ENCODE data around the gene UXT.
"Not testable (repeated sequence)": the region's sequence is repeated elsewhere in the genome, so short reads cannot be mapped to it uniquely, and the experiment has no call there.

The UXT gene

DNA sequence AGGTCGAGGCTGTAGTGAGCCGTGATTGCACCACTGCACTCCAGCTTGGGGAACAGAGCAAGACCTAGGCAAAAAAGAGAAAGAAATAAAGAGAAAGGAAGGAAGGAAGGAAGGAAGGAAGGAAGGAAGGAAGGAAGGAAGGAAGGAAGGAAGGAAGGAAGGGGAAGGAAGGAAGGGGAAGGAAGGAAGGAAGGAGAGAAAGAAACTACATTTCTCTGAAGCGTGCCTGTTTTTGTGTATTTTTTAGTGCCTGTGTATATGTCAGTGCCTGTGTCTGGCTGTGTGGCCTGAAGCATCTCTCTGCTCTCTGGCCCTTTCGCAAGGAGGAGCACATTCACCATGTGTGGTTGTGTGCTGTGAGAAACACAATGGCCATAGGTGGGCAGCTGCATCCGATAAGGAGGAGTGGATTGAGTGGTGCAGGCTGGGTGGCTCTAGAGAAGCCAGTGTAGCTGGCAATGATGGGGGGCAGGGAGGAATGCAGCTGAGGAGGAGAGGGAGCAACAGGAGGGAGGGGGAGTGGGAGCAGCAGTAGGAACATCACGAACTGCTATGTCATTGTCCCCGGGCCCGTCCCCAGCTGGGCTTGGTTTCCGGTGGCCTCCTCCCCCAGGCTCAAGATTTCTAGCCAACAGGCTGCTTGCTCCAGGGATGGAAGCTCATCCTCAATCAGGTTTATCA, 50.7 kb downstream of the UXT start:
- H3K4me1 ChIP-seq: no peaks in the 10 kb centered on the region
- H3K4me3 ChIP-seq (ENCODE audit: low read depth, low read length): no peak overlapping the region
- no peaks in the 10 kb centered on the region for H3K9me3 ChIP-seq
- no peaks in the 10 kb centered on the region for H3K36me3 ChIP-seq
- DNase-seq: no peak
- no peaks in the 10 kb centered on the region for H3K27me3 ChIP-seq
- TF ChIP-seq, protein P1, sequence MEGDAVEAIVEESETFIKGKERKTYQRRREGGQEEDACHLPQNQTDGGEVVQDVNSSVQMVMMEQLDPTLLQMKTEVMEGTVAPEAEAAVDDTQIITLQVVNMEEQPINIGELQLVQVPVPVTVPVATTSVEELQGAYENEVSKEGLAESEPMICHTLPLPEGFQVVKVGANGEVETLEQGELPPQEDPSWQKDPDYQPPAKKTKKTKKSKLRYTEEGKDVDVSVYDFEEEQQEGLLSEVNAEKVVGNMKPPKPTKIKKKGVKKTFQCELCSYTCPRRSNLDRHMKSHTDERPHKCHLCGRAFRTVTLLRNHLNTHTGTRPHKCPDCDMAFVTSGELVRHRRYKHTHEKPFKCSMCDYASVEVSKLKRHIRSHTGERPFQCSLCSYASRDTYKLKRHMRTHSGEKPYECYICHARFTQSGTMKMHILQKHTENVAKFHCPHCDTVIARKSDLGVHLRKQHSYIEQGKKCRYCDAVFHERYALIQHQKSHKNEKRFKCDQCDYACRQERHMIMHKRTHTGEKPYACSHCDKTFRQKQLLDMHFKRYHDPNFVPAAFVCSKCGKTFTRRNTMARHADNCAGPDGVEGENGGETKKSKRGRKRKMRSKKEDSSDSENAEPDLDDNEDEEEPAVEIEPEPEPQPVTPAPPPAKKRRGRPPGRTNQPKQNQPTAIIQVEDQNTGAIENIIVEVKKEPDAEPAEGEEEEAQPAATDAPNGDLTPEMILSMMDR (IDR thresholded peaks at IDR 0.05; ENCODE audit: low read depth, low read length): no peak

GRCh38 chrX:47607091-47607490, 51.9 kb downstream of the UXT start:
- no peak for DNase-seq

GRCh38 chrX:47605024-47605423, 54.0 kb downstream of the UXT start:
- no peak overlapping the region for H3K4me3 ChIP-seq (ENCODE audit: low read depth, low read length)
- no peaks in the 10 kb centered on the region for H3K4me1 ChIP-seq
- H3K27me3 ChIP-seq: no peaks in the 10 kb centered on the region
- no peaks in the 10 kb centered on the region for H3K9me3 ChIP-seq
- TF ChIP-seq, protein P1 (IDR thresholded peaks at IDR 0.05; ENCODE audit: low read depth, low read length): no peak
- DNase-seq: no peak
- H3K36me3 ChIP-seq: no peaks in the 10 kb centered on the region

More at GRCh38 chrX:47607091-47607490, 51.9 kb downstream of the UXT start:
- TF ChIP-seq, protein P1 (IDR thresholded peaks at IDR 0.05; ENCODE audit: low read depth, low read length): no peak
- Histone ChIP-seq H3K4me1 (no peaks in the 10 kb centered on the region), H3K4me3 (ENCODE audit: low read depth, low read length) (no peak overlapping the region), H3K27me3 (no peaks in the 10 kb centered on the region), H3K9me3 (no peaks in the 10 kb centered on the region), H3K36me3 (no peaks in the 10 kb centered on the region)

- H3K36me3 ChIP-seq, H3K9me3 ChIP-seq: not testable (repeated sequence)
These were observed 55.9 kb downstream of the UXT start for GRCh38 chrX:47603125-47603524.

More at GRCh38 chrX:47603125-47603524, 55.9 kb downstream of the UXT start:
- not testable (repeated sequence) for H3K4me3 ChIP-seq (ENCODE audit: low read depth, low read length); DNase-seq; H3K27me3 ChIP-seq; H3K4me1 ChIP-seq

All from BE2C (cell line).